Nephron progenitor cell (in vitro differentiated cells): ENCODE measurements around the gene AKAP7.

Experiments
- DNase-seq: peaks from one replicate; pipeline ENCODE4 v3.0.0; 2021
- H3K27ac Mint-ChIP-seq: 2 replicates; pipeline ENCODE4 v1.8.0; 2021; ENCODE audit warnings: mild to moderate bottlenecking, moderate library complexity, mixed read lengths
- H3K27me3 Mint-ChIP-seq: 2 replicates; pipeline ENCODE4 v1.8.0; 2021; ENCODE audit warnings: mild to moderate bottlenecking, low read depth, mixed read lengths; ENCODE audit not compliant: poor library complexity
- H3K36me3 Mint-ChIP-seq: 2 replicates; pipeline ENCODE4 v1.8.0; 2021; ENCODE audit warnings: low read depth, mixed read lengths
- H3K4me1 Mint-ChIP-seq: 2 replicates; pipeline ENCODE4 v1.8.0; 2021; ENCODE audit warnings: mixed read lengths
- H3K4me3 Mint-ChIP-seq: 2 replicates; pipeline ENCODE4 v1.8.0; 2021; ENCODE audit warnings: mild to moderate bottlenecking, moderate library complexity, mixed read lengths
- H3K9me3 Mint-ChIP-seq: 2 replicates; pipeline ENCODE4 v1.8.0; 2021; ENCODE audit warnings: mild to moderate bottlenecking, moderate library complexity, mixed read lengths
- CTCF ChIP-seq: fragments of 200-600 bp; sonication (generic); IDR thresholded peaks from 2 replicates; pipeline ENCODE4 v1.5.0; 2021; ENCODE audit warnings: antibody characterized with exemption

Gene AKAP7

GRCh38 chr6:131265939-131266338 is 130.7 kb downstream of the AKAP7 start:
- Mint-ChIP-seq H3K27ac (no peak overlapping the region), H3K4me3 (no peak overlapping the region), H3K4me1 (no peaks in the 10 kb centered on the region), H3K36me3 (peaks cover 23% of the 10 kb centered on the region), H3K27me3 (peaks cover 3% of the 10 kb centered on the region), H3K9me3 (peaks cover 17% of the 10 kb centered on the region)
- DNase-seq: no peak
- TF ChIP-seq CTCF: no peak

GRCh38 chr6:131268303-131268702 is 133.0 kb downstream of the AKAP7 start:
- Mint-ChIP-seq H3K4me3 (no peak overlapping the region), H3K27me3 (peaks cover 7% of the 10 kb centered on the region), H3K9me3 (peaks cover 15% of the 10 kb centered on the region), H3K36me3 (peaks cover 27% of the 10 kb centered on the region), H3K4me1 (no peaks in the 10 kb centered on the region), H3K27ac (no peak overlapping the region)
- no peak for DNase-seq
- TF ChIP-seq CTCF: no peak

- Mint-ChIP-seq H3K4me1 (no peaks in the 10 kb centered on the region), H3K36me3 (peaks cover 27% of the 10 kb centered on the region), H3K9me3 (peaks cover 15% of the 10 kb centered on the region), H3K4me3 (no peak overlapping the region), H3K27ac (no peak overlapping the region), H3K27me3 (peaks cover 4% of the 10 kb centered on the region)
- no peak for DNase-seq
- TF ChIP-seq CTCF: no peak
Measured at GRCh38 chr6:131269565-131270391, 134.5 kb downstream of the AKAP7 start.

- H3K9me3 Mint-ChIP-seq: peaks cover 15% of the 10 kb centered on the region
- H3K4me3 Mint-ChIP-seq: no peak overlapping the region
- H3K36me3 Mint-ChIP-seq: peaks cover 27% of the 10 kb centered on the region
- TF ChIP-seq CTCF: no peak
- no peaks in the 10 kb centered on the region for H3K4me1 Mint-ChIP-seq
- DNase-seq: no peak
- H3K27me3 Mint-ChIP-seq: peaks cover 4% of the 10 kb centered on the region
- no peak overlapping the region for H3K27ac Mint-ChIP-seq
Measured at GRCh38 chr6:131270534-131270933, 135.3 kb downstream of the AKAP7 start.

GRCh38 chr6:131275273-131275672 is 140.0 kb downstream of the AKAP7 start:
- TF ChIP-seq CTCF: no peak
- no peak overlapping the region for H3K27ac Mint-ChIP-seq

GRCh38 chr6:131277591-131277990 is 142.3 kb downstream of the AKAP7 start:
- no peak for DNase-seq
- Mint-ChIP-seq H3K9me3 (peaks cover 5% of the 10 kb centered on the region), H3K27me3 (peaks cover 4% of the 10 kb centered on the region), H3K27ac (no peak overlapping the region), H3K4me1 (peaks cover 16% of the 10 kb centered on the region), H3K36me3 (peaks cover 7% of the 10 kb centered on the region), H3K4me3 (no peak overlapping the region)
- TF ChIP-seq CTCF: no peak

More at GRCh38 chr6:131275273-131275672, 140.0 kb downstream of the AKAP7 start:
- DNase-seq: no peak
- Mint-ChIP-seq H3K9me3 (peaks cover 15% of the 10 kb centered on the region), H3K36me3 (peaks cover 23% of the 10 kb centered on the region), H3K4me1 (peaks cover 1% of the 10 kb centered on the region), H3K27me3 (peaks cover 8% of the 10 kb centered on the region), H3K4me3 (no peak overlapping the region)
